Neural progenitor cell (in vitro differentiated cells): ENCODE measurements around the gene CD59. TPM values are rescaled to one million over a fixed set of nuclear protein-coding genes. Genes with fewer than 3 reads are reported as not detected.
"Not testable (repeated sequence)": the region's sequence is repeated elsewhere in the genome, so short reads cannot be mapped to it uniquely, and the experiment has no call there.

ENCODE experiments used
- DNase-seq: peaks from one replicate; pipeline ENCODE4 v3.0.0-alpha.2; 2016; ENCODE audit warnings: low spot score
- H2AFZ ChIP-seq: fragments of 200-600 bp; sonication (generic); replicated peaks from 2 replicates; pipeline ENCODE4 v1.6.1; 2016; ENCODE audit warnings: antibody characterized with exemption
- H3F3A ChIP-seq: fragments of 200-600 bp; sonication (generic); 2 replicates; pipeline ENCODE4 v1.6.1; 2016; ENCODE audit warnings: antibody characterized with exemption, low read depth
- H3K27ac ChIP-seq: fragments of 200-600 bp; sonication (generic); 2 replicates; pipeline ENCODE4 v1.5.1; 2016; ENCODE audit warnings: mild to moderate bottlenecking
- H3K27me3 ChIP-seq: fragments of 200-600 bp; sonication (generic); 2 replicates; pipeline ENCODE4 v1.6.1; 2016; ENCODE audit warnings: mild to moderate bottlenecking, moderate library complexity
- H3K36me3 ChIP-seq: fragments of 200-600 bp; sonication (generic); 2 replicates; pipeline ENCODE4 v1.5.1; 2016
- H3K4me1 ChIP-seq: fragments of 200-600 bp; sonication (generic); 2 replicates; pipeline ENCODE4 v1.6.1; 2016; ENCODE audit warnings: mixed run types
- H3K4me2 ChIP-seq: fragments of 200-600 bp; sonication (generic); 2 replicates; pipeline ENCODE4 v1.6.1; 2016
- H3K4me3 ChIP-seq: fragments of 200-600 bp; sonication (generic); 2 replicates; pipeline ENCODE4 v1.5.1; 2016
- H3K79me2 ChIP-seq: fragments of 200-600 bp; sonication (generic); 2 replicates; pipeline ENCODE4 v1.6.1; 2016; ENCODE audit warnings: low read depth
- H3K9ac ChIP-seq: fragments of 200-600 bp; sonication (generic); 2 replicates; pipeline ENCODE4 v1.6.1; 2016
- H3K9me3 ChIP-seq: fragments of 200-600 bp; sonication (generic); 2 replicates; pipeline ENCODE4 v1.5.1; 2016; ENCODE audit warnings: low read depth
- H4K20me1 ChIP-seq: fragments of 200-600 bp; sonication (generic); 2 replicates; pipeline ENCODE4 v1.6.1; 2016; ENCODE audit warnings: low read depth
- H3K27ac Mint-ChIP-seq: 3 replicates; pipeline ENCODE4 v1.8.0; 2021; ENCODE audit warnings: mixed read lengths
- H3K27me3 Mint-ChIP-seq: 2 replicates; pipeline ENCODE4 v1.8.0; 2022; ENCODE audit warnings: low read depth, mild to moderate bottlenecking, inconsistent platforms, moderate library complexity, mixed read lengths; ENCODE audit not compliant: insufficient read depth
- H3K36me3 Mint-ChIP-seq: 3 replicates; pipeline ENCODE4 v1.8.0; 2021; ENCODE audit warnings: mixed read lengths
- H3K4me1 Mint-ChIP-seq: 3 replicates; pipeline ENCODE4 v1.8.0; 2021; ENCODE audit warnings: mixed read lengths
- H3K4me3 Mint-ChIP-seq: 3 replicates; pipeline ENCODE4 v1.8.0; 2021; ENCODE audit warnings: mild to moderate bottlenecking, moderate library complexity, mixed read lengths
- H3K9me3 Mint-ChIP-seq: 3 replicates; pipeline ENCODE4 v1.8.0; 2020; ENCODE audit warnings: mixed read lengths
- EZH2 ChIP-seq: fragments of 200-600 bp; sonication (generic); IDR thresholded peaks from 2 replicates; pipeline ENCODE4 v1.6.1; 2017; ENCODE audit warnings: antibody characterized with exemption, mild to moderate bottlenecking, moderate library complexity
- EZH2phosphoT487 ChIP-seq: fragments of 200-600 bp; sonication (generic); IDR thresholded peaks from 2 replicates; pipeline ENCODE4 v1.6.1; 2017; ENCODE audit warnings: antibody characterized with exemption
- total RNA-seq: library from RNA; depleted of rRNA; stranded (reverse); fragments of >200 nt; gene quantifications from 2 replicates; pipeline ENCODE4 v1.2.3, GENCODE V29; 2015; ENCODE audit warnings: low replicate concordance
- TF ChIP-seq, protein P1 (sequence below): fragments of 200-600 bp; sonication (generic); IDR thresholded peaks from 2 replicates; pipeline ENCODE4 v1.5.1; 2017; ENCODE audit warnings: antibody characterized with exemption, mild to moderate bottlenecking

CD59 gene
- total RNA-seq, 1 donor from 2014 or later = 74.7 TPM

GRCh38 chr11:33731723-33732531, 4.3 kb downstream of the CD59 start:
- no peak overlapping the region for H2AFZ ChIP-seq
- no peak overlapping the region for H3K4me3 ChIP-seq
- peaks cover 60% of the 10 kb centered on the region for H3K79me2 ChIP-seq
- no peaks in the 10 kb centered on the region for H3F3A ChIP-seq
- H3K4me3 Mint-ChIP-seq = no peak overlapping the region
- no peak overlapping the region for H3K9ac ChIP-seq
- peaks cover 22% of the 10 kb centered on the region for H3K9me3 Mint-ChIP-seq
- no peak overlapping the region for H3K4me2 ChIP-seq
- DNase-seq = no peak
- peaks cover 34% of the 10 kb centered on the region for H3K36me3 Mint-ChIP-seq
- H3K27me3 Mint-ChIP-seq = peaks cover 6% of the 10 kb centered on the region
- no peak overlapping the region for H3K27ac ChIP-seq
- H3K9me3 ChIP-seq = no peaks in the 10 kb centered on the region
- no peaks in the 10 kb centered on the region for H3K36me3 ChIP-seq
- H3K4me1 Mint-ChIP-seq = peaks cover 19% of the 10 kb centered on the region
- peaks cover 15% of the 10 kb centered on the region for H3K27me3 ChIP-seq
- H3K4me1 ChIP-seq = peaks cover 11% of the 10 kb centered on the region
- no peak overlapping the region for H3K27ac Mint-ChIP-seq
- TF ChIP-seq EZH2 (no peak), EZH2phosphoT487 (no peak)
- TF ChIP-seq, protein P1, sequence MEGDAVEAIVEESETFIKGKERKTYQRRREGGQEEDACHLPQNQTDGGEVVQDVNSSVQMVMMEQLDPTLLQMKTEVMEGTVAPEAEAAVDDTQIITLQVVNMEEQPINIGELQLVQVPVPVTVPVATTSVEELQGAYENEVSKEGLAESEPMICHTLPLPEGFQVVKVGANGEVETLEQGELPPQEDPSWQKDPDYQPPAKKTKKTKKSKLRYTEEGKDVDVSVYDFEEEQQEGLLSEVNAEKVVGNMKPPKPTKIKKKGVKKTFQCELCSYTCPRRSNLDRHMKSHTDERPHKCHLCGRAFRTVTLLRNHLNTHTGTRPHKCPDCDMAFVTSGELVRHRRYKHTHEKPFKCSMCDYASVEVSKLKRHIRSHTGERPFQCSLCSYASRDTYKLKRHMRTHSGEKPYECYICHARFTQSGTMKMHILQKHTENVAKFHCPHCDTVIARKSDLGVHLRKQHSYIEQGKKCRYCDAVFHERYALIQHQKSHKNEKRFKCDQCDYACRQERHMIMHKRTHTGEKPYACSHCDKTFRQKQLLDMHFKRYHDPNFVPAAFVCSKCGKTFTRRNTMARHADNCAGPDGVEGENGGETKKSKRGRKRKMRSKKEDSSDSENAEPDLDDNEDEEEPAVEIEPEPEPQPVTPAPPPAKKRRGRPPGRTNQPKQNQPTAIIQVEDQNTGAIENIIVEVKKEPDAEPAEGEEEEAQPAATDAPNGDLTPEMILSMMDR = no peak
- H4K20me1 ChIP-seq = peaks cover 34% of the 10 kb centered on the region

DNA sequence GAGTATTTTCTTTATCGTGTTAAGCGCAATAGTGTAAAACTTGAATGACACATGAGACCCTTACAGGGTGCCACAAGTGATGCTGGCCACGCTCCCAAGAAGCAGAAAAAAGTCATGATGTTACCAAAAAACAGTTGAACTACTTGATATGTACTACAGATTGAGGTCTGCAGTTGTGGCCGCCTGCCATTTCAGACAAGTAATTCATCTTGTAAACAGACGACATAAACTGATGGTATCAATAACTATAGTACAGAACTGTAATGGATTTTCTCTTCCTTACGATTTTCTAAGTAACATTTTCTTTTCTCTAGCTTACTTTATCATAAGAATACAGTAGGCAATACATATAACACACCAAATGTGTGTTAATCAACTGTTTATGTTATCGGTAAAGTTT, 5.5 kb downstream of the CD59 start:
- peaks cover 2% of the 10 kb centered on the region for H3K27me3 Mint-ChIP-seq
- no peak overlapping the region for H3K4me3 Mint-ChIP-seq
- no peak for DNase-seq
- peaks cover 17% of the 10 kb centered on the region for H3K4me1 Mint-ChIP-seq
- TF ChIP-seq EZH2phosphoT487 (no peak), EZH2 (no peak)
- TF ChIP-seq, protein P1 = no peak
- Histone ChIP-seq H3K4me2 (no peak overlapping the region), H2AFZ (no peak overlapping the region), H3K27ac (no peak overlapping the region), H3K36me3 (no peaks in the 10 kb centered on the region), H3K4me3 (no peak overlapping the region), H3K9me3 (no peaks in the 10 kb centered on the region), H3K79me2 (peaks cover 60% of the 10 kb centered on the region), H3F3A (no peaks in the 10 kb centered on the region), H3K4me1 (peaks cover 7% of the 10 kb centered on the region), H3K27me3 (peaks cover 13% of the 10 kb centered on the region), H4K20me1 (peaks cover 34% of the 10 kb centered on the region), H3K9ac (no peak overlapping the region)
- no peak overlapping the region for H3K27ac Mint-ChIP-seq
- peaks cover 40% of the 10 kb centered on the region for H3K36me3 Mint-ChIP-seq
- H3K9me3 Mint-ChIP-seq = peaks cover 31% of the 10 kb centered on the region

DNA sequence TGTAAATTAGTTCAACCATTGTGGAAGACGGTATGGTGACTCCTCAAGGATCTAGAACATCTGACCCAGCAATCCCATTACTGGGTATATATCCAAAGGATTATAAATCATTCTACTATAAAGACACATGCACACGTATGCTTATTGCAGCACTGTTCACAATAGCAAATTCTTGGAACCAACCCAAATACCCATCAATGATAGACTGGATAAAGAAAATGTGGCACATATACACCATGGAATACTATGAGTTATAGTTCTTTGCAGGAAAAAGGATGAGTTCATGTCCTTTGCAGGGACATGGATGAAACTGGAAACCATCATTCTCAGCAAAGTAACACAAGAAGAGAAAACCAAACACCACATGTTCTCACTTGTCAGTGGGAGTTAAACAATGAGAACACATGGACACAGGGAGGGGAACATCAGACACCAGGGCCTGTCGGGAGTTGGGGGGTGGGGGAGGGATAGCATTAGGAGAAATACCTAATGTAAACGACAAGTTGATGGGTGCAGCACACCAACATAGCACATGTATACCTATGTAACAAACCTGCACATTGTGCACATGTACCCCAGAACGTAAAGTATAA, 7.1 kb downstream of the CD59 start:
- not testable (repeated sequence) for H2AFZ ChIP-seq, H3K4me3 Mint-ChIP-seq, H3K9me3 ChIP-seq, H3K27me3 ChIP-seq, H3K36me3 ChIP-seq, H3K4me3 ChIP-seq, H3K4me2 ChIP-seq, H3K4me1 ChIP-seq, H3K27ac Mint-ChIP-seq, H3K27me3 Mint-ChIP-seq, H3F3A ChIP-seq, H3K9ac ChIP-seq, DNase-seq, H3K27ac ChIP-seq
- H3K36me3 Mint-ChIP-seq = peaks cover 41% of the 10 kb centered on the region
- Histone ChIP-seq H3K79me2 (peaks cover 62% of the 10 kb centered on the region), H4K20me1 (peaks cover 29% of the 10 kb centered on the region)
- H3K4me1 Mint-ChIP-seq = peaks cover 18% of the 10 kb centered on the region
- peaks cover 31% of the 10 kb centered on the region for H3K9me3 Mint-ChIP-seq

DNA sequence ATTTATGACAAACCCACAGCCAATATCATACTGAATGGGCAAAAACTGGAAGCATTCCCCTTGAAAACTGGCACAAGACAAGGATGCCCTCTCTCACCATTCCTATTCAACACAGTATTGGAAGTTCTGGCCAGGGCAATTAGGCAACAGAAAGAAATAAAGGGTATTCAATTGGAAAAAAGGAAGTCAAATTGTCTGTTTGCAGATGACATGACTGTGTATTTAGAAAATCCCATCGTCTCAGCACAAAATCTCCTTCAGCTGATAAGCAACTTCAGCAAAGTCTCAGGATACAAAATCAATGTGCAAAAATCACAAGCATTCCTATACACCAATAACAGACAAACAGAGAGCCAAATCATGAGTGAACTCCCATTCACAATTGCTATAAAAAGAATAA, 8.7 kb downstream of the CD59 start:
- H3K36me3 ChIP-seq, H3F3A ChIP-seq, H3K27me3 Mint-ChIP-seq, DNase-seq, H3K4me3 Mint-ChIP-seq, H3K4me2 ChIP-seq, H3K27me3 ChIP-seq, H3K4me3 ChIP-seq, H3K27ac Mint-ChIP-seq, H3K9me3 ChIP-seq, H3K27ac ChIP-seq, H2AFZ ChIP-seq, H3K9ac ChIP-seq: not testable (repeated sequence)
- peaks cover 28% of the 10 kb centered on the region for H3K9me3 Mint-ChIP-seq
- peaks cover 25% of the 10 kb centered on the region for H3K4me1 Mint-ChIP-seq
- peaks cover 32% of the 10 kb centered on the region for H3K36me3 Mint-ChIP-seq
- H4K20me1 ChIP-seq = peaks cover 25% of the 10 kb centered on the region
- H3K4me1 ChIP-seq = peaks cover 12% of the 10 kb centered on the region
- H3K79me2 ChIP-seq = peaks cover 57% of the 10 kb centered on the region
